Activated gamma-delta T cell (primary cell): ENCODE results near the gene LDB2.

ENCODE experiments used
- DNase-seq: peaks from one replicate; lab custom pipeline; 2025; lab: John Stamatoyannopoulos, UW

The LDB2 gene

GRCh38 chr4:16884673-16885460 is 13.6 kb downstream of the LDB2 start:
- no peak for DNase-seq

- no peak for DNase-seq
These were observed 14.6 kb downstream of the LDB2 start for GRCh38 chr4:16883806-16884205.

GRCh38 chr4:16881151-16881884 is 17.1 kb downstream of the LDB2 start:
- DNase-seq = no peak

GRCh38 chr4:16875487-16875886 is 23.0 kb downstream of the LDB2 start:
- DNase-seq = no peak

GRCh38 chr4:16869594-16870245 is 28.7 kb downstream of the LDB2 start:
- DNase-seq = no peak

- no peak for DNase-seq
These were observed 29.8 kb downstream of the LDB2 start for GRCh38 chr4:16868674-16869073.

GRCh38 chr4:16867827-16868226 is 30.6 kb downstream of the LDB2 start:
- DNase-seq = no peak

- DNase-seq = no peak
These were observed 31.5 kb downstream of the LDB2 start for GRCh38 chr4:16866974-16867373.

- no peak for DNase-seq
These were observed 32.6 kb downstream of the LDB2 start for GRCh38 chr4:16865897-16866283.

- DNase-seq = no peak
These were observed 33.1 kb downstream of the LDB2 start for GRCh38 chr4:16865209-16865896.

- no peak for DNase-seq
These were observed 34.2 kb downstream of the LDB2 start for GRCh38 chr4:16864199-16864598.

GRCh38 chr4:16862697-16863096 is 35.7 kb downstream of the LDB2 start:
- DNase-seq = no peak

GRCh38 chr4:16860516-16860915 is 37.9 kb downstream of the LDB2 start:
- no peak for DNase-seq

GRCh38 chr4:16859031-16859430 is 39.4 kb downstream of the LDB2 start:
- DNase-seq = no peak

GRCh38 chr4:16858275-16858752 is 40.1 kb downstream of the LDB2 start:
- no peak for DNase-seq

- DNase-seq = no peak
These were observed 41.0 kb downstream of the LDB2 start for GRCh38 chr4:16857425-16857824.

- no peak for DNase-seq
These were observed 44.8 kb downstream of the LDB2 start for GRCh38 chr4:16853640-16854039.

- no peak for DNase-seq
These were observed 45.8 kb downstream of the LDB2 start for GRCh38 chr4:16852644-16853043.

GRCh38 chr4:16852228-16852627 is 46.2 kb downstream of the LDB2 start:
- no peak for DNase-seq

GRCh38 chr4:16846540-16847117 is 51.8 kb downstream of the LDB2 start:
- DNase-seq = no peak

- no peak for DNase-seq
These were observed 53.4 kb downstream of the LDB2 start for GRCh38 chr4:16844816-16845586.
